ENCODE data around the gene ULK2. TPM values are rescaled to one million over a fixed set of nuclear protein-coding genes. Genes with fewer than 3 reads are reported as not detected.

The ULK2 gene
- polyA plus RNA-seq, 1 donor = 16.9 TPM

GRCh38 chr17:19799796-19800195, 67.9 kb downstream of the ULK2 start:
- H3K4me1 ChIP-seq (ENCODE audit: control insufficient read depth, insufficient read depth, low read length) = no peaks in the 10 kb centered on the region
- H3K9me3 ChIP-seq (ENCODE audit: control insufficient read depth, low read depth, low read length) = peaks cover 9% of the 10 kb centered on the region

GRCh38 chr17:19796457-19796856, 71.3 kb downstream of the ULK2 start:
- no peak for DNase-seq
- peaks cover 9% of the 10 kb centered on the region for H3K9me3 ChIP-seq (ENCODE audit: control insufficient read depth, low read depth, low read length)
- WGBS (ENCODE audit: insufficient coverage, low lambda C conversion rate) = no CpG with 5 or more reads among the region's 4 CpGs

More at GRCh38 chr17:19799796-19800195, 67.9 kb downstream of the ULK2 start:
- Histone ChIP-seq H3K27me3 (ENCODE audit: control insufficient read depth, insufficient read depth, low read length) (no peaks in the 10 kb centered on the region), H3K4me3 (ENCODE audit: low read length) (no peak overlapping the region), H3K36me3 (ENCODE audit: control insufficient read depth, insufficient read depth, low read length) (peaks cover 52% of the 10 kb centered on the region), H3K27ac (ENCODE audit: low read length) (no peak overlapping the region)
- no CpG with 5 or more reads among the region's 2 CpGs for WGBS (ENCODE audit: insufficient coverage, low lambda C conversion rate)
- no peak for DNase-seq

GRCh38 chr17:19791918-19792550, 75.7 kb downstream of the ULK2 start:
- Histone ChIP-seq H3K9me3 (ENCODE audit: control insufficient read depth, low read depth, low read length) (peaks cover 9% of the 10 kb centered on the region), H3K4me1 (ENCODE audit: control insufficient read depth, insufficient read depth, low read length) (no peaks in the 10 kb centered on the region), H3K27me3 (ENCODE audit: control insufficient read depth, insufficient read depth, low read length) (no peaks in the 10 kb centered on the region), H3K36me3 (ENCODE audit: control insufficient read depth, insufficient read depth, low read length) (peaks cover 67% of the 10 kb centered on the region), H3K27ac (ENCODE audit: low read length) (no peak overlapping the region), H3K4me3 (ENCODE audit: low read length) (no peak overlapping the region)
- DNase-seq = no peak
- WGBS (ENCODE audit: insufficient coverage, low lambda C conversion rate) = 95% methylated on average over 2 of the region's 3 CpGs

More at GRCh38 chr17:19796457-19796856, 71.3 kb downstream of the ULK2 start:
- no peak overlapping the region for H3K27ac ChIP-seq (ENCODE audit: low read length)
- H3K4me1 ChIP-seq (ENCODE audit: control insufficient read depth, insufficient read depth, low read length) = no peaks in the 10 kb centered on the region
- no peaks in the 10 kb centered on the region for H3K27me3 ChIP-seq (ENCODE audit: control insufficient read depth, insufficient read depth, low read length)
- H3K4me3 ChIP-seq (ENCODE audit: low read length) = no peak overlapping the region
- H3K36me3 ChIP-seq (ENCODE audit: control insufficient read depth, insufficient read depth, low read length) = peaks cover 70% of the 10 kb centered on the region

GRCh38 chr17:19787733-19788357, 79.9 kb downstream of the ULK2 start:
- Histone ChIP-seq H3K4me1 (ENCODE audit: control insufficient read depth, insufficient read depth, low read length) (no peaks in the 10 kb centered on the region), H3K27ac (ENCODE audit: low read length) (no peak overlapping the region), H3K36me3 (ENCODE audit: control insufficient read depth, insufficient read depth, low read length) (peaks cover 39% of the 10 kb centered on the region), H3K4me3 (ENCODE audit: low read length) (no peak overlapping the region), H3K27me3 (ENCODE audit: control insufficient read depth, insufficient read depth, low read length) (no peaks in the 10 kb centered on the region), H3K9me3 (ENCODE audit: control insufficient read depth, low read depth, low read length) (no peaks in the 10 kb centered on the region)
- WGBS (ENCODE audit: insufficient coverage, low lambda C conversion rate) = no CpG with 5 or more reads among the region's 7 CpGs
- DNase-seq = no peak

- H3K4me1 ChIP-seq (ENCODE audit: control insufficient read depth, insufficient read depth, low read length) = no peaks in the 10 kb centered on the region
- H3K9me3 ChIP-seq (ENCODE audit: control insufficient read depth, low read depth, low read length) = no peaks in the 10 kb centered on the region
- peaks cover 45% of the 10 kb centered on the region for H3K36me3 ChIP-seq (ENCODE audit: control insufficient read depth, insufficient read depth, low read length)
- 11% methylated on average over 1 of the region's 4 CpGs for WGBS (ENCODE audit: insufficient coverage, low lambda C conversion rate)
- H3K27ac ChIP-seq (ENCODE audit: low read length) = no peak overlapping the region
- no peak overlapping the region for H3K4me3 ChIP-seq (ENCODE audit: low read length)
- no peaks in the 10 kb centered on the region for H3K27me3 ChIP-seq (ENCODE audit: control insufficient read depth, insufficient read depth, low read length)
- DNase-seq = no peak
Observed at GRCh38 chr17:19785854-19786253, 81.9 kb downstream of the ULK2 start.

GRCh38 chr17:19781488-19782458, 86.0 kb downstream of the ULK2 start:
- WGBS (ENCODE audit: insufficient coverage, low lambda C conversion rate) = 69% methylated on average over 2 of the region's 9 CpGs
- Histone ChIP-seq H3K9me3 (ENCODE audit: control insufficient read depth, low read depth, low read length) (no peaks in the 10 kb centered on the region), H3K27ac (ENCODE audit: low read length) (no peak overlapping the region), H3K27me3 (ENCODE audit: control insufficient read depth, insufficient read depth, low read length) (no peaks in the 10 kb centered on the region), H3K36me3 (ENCODE audit: control insufficient read depth, insufficient read depth, low read length) (peaks cover 42% of the 10 kb centered on the region), H3K4me3 (ENCODE audit: low read length) (no peak overlapping the region), H3K4me1 (ENCODE audit: control insufficient read depth, insufficient read depth, low read length) (no peaks in the 10 kb centered on the region)
- no peak for DNase-seq

- Histone ChIP-seq H3K4me3 (ENCODE audit: low read length) (no peak overlapping the region), H3K9me3 (ENCODE audit: control insufficient read depth, low read depth, low read length) (no peaks in the 10 kb centered on the region), H3K27me3 (ENCODE audit: control insufficient read depth, insufficient read depth, low read length) (no peaks in the 10 kb centered on the region), H3K4me1 (ENCODE audit: control insufficient read depth, insufficient read depth, low read length) (no peaks in the 10 kb centered on the region), H3K36me3 (ENCODE audit: control insufficient read depth, insufficient read depth, low read length) (peaks cover 51% of the 10 kb centered on the region), H3K27ac (ENCODE audit: low read length) (no peak overlapping the region)
- DNase-seq = no peak
- no CpG with 5 or more reads among the region's 4 CpGs for WGBS (ENCODE audit: insufficient coverage, low lambda C conversion rate)
Observed at GRCh38 chr17:19780846-19781245, 86.9 kb downstream of the ULK2 start.

- DNase-seq = no peak
- Histone ChIP-seq H3K36me3 (ENCODE audit: control insufficient read depth, insufficient read depth, low read length) (peaks cover 34% of the 10 kb centered on the region), H3K4me1 (ENCODE audit: control insufficient read depth, insufficient read depth, low read length) (no peaks in the 10 kb centered on the region), H3K27ac (ENCODE audit: low read length) (no peak overlapping the region), H3K27me3 (ENCODE audit: control insufficient read depth, insufficient read depth, low read length) (no peaks in the 10 kb centered on the region), H3K9me3 (ENCODE audit: control insufficient read depth, low read depth, low read length) (no peaks in the 10 kb centered on the region), H3K4me3 (ENCODE audit: low read length) (no peak overlapping the region)
- no CpG with 5 or more reads among the region's 6 CpGs for WGBS (ENCODE audit: insufficient coverage, low lambda C conversion rate)
Observed at GRCh38 chr17:19773534-19773933, 94.2 kb downstream of the ULK2 start.

- peaks cover 24% of the 10 kb centered on the region for H3K36me3 ChIP-seq (ENCODE audit: control insufficient read depth, insufficient read depth, low read length)
- no CpG with 5 or more reads among the region's 7 CpGs for WGBS (ENCODE audit: insufficient coverage, low lambda C conversion rate)
Observed at GRCh38 chr17:19771971-19772630, 95.6 kb downstream of the ULK2 start.

More at GRCh38 chr17:19771971-19772630, 95.6 kb downstream of the ULK2 start:
- DNase-seq = no peak
- Histone ChIP-seq H3K27ac (ENCODE audit: low read length) (no peak overlapping the region), H3K27me3 (ENCODE audit: control insufficient read depth, insufficient read depth, low read length) (no peaks in the 10 kb centered on the region), H3K9me3 (ENCODE audit: control insufficient read depth, low read depth, low read length) (no peaks in the 10 kb centered on the region), H3K4me1 (ENCODE audit: control insufficient read depth, insufficient read depth, low read length) (no peaks in the 10 kb centered on the region), H3K4me3 (ENCODE audit: low read length) (no peak overlapping the region)

All from large intestine (tissue), 3 donors.